Bronchial epithelial cell (primary cell): ENCODE results near the gene ACRBP. TPM values are rescaled to one million over a fixed set of nuclear protein-coding genes. Genes with fewer than 3 reads are reported as not detected.

ENCODE experiments used
- DNase-seq: peaks from one replicate; pipeline ENCODE4 v3.0.0-alpha.2; 2010; ENCODE audit warnings: low read depth
- FAIRE-seq: peaks from 2 replicates; lab custom pipeline; 2011; peaks lifted over from hg19 to GRCh38; lab: Jason Lieb, UNC
- H3K27me3 ChIP-seq: 2 replicates; pipeline ENCODE4 v1.5.1; 2011; ENCODE audit warnings: low read length; ENCODE audit not compliant: control insufficient read depth, insufficient read depth
- H3K36me3 ChIP-seq: 2 replicates; pipeline ENCODE4 v1.5.1; 2011; ENCODE audit warnings: low read length; ENCODE audit not compliant: control insufficient read depth, insufficient read depth
- H3K4me3 ChIP-seq: 2 replicates; pipeline ENCODE4 v1.5.1; 2011; ENCODE audit warnings: mild to moderate bottlenecking, low read depth, low read length, control low read depth
- total RNA-seq: library from RNA; depleted of rRNA; stranded (reverse); fragments of >200 nt; gene quantifications from 2 replicates; pipeline ENCODE4 v1.2.1, GENCODE V29; 2014
- TF ChIP-seq, protein P1 (sequence below): IDR thresholded peaks from 2 replicates; pipeline ENCODE4 v1.5.1; 2011; ENCODE audit warnings: mild to moderate bottlenecking, moderate library complexity, low read length, control low read depth, inconsistent platforms; ENCODE audit not compliant: insufficient read depth, severe bottlenecking

ACRBP gene
- total RNA-seq, 1 donor from 2014 or later, result under 0.01 TPM

DNA sequence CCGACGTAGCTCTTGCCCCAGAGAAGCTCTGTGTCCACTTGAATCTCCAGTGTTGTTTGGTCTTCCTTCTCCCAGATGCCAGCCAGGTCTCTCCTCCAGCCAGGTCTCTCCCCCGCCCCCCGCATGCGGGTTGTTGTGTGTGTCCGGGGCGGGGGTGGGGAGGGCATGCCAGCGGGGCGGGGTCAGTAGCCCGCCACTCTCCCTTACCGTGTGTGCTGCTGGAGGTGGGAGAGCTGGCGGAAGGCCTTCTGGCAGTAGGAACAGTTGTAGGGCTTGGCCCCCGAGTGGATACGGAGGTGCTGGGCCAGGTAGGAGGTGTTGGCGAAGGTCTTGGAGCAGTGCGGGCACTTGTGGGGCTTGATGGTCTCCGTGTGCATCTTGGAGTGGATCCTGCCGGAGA is 24.9 kb upstream of the ACRBP start:
- DNase-seq, result no peak
- peaks cover 37% of the 10 kb centered on the region for H3K36me3 ChIP-seq
- no peaks in the 10 kb centered on the region for H3K27me3 ChIP-seq
- TF ChIP-seq, protein P1, sequence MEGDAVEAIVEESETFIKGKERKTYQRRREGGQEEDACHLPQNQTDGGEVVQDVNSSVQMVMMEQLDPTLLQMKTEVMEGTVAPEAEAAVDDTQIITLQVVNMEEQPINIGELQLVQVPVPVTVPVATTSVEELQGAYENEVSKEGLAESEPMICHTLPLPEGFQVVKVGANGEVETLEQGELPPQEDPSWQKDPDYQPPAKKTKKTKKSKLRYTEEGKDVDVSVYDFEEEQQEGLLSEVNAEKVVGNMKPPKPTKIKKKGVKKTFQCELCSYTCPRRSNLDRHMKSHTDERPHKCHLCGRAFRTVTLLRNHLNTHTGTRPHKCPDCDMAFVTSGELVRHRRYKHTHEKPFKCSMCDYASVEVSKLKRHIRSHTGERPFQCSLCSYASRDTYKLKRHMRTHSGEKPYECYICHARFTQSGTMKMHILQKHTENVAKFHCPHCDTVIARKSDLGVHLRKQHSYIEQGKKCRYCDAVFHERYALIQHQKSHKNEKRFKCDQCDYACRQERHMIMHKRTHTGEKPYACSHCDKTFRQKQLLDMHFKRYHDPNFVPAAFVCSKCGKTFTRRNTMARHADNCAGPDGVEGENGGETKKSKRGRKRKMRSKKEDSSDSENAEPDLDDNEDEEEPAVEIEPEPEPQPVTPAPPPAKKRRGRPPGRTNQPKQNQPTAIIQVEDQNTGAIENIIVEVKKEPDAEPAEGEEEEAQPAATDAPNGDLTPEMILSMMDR, result no peak
- H3K4me3 ChIP-seq, result no peak overlapping the region
- no peak for FAIRE-seq

GRCh38 chr12:6667559-6668210 is 20.5 kb upstream of the ACRBP start:
- H3K27me3 ChIP-seq, result no peaks in the 10 kb centered on the region
- TF ChIP-seq, protein P1, result peak; percentile 49
- DNase-seq, result peak; percentile 10
- peaks cover 27% of the 10 kb centered on the region for H3K36me3 ChIP-seq
- no peak for FAIRE-seq
- no peak overlapping the region for H3K4me3 ChIP-seq

GRCh38 chr12:6666211-6666610 is 19.0 kb upstream of the ACRBP start:
- FAIRE-seq, result no peak

GRCh38 chr12:6664902-6665301 is 17.7 kb upstream of the ACRBP start:
- H3K36me3 ChIP-seq, result peaks cover 13% of the 10 kb centered on the region
- FAIRE-seq (no peak), DNase-seq (peak; percentile 15)
- no peaks in the 10 kb centered on the region for H3K27me3 ChIP-seq
- TF ChIP-seq, protein P1, result no peak
- H3K4me3 ChIP-seq, result no peak overlapping the region

More at GRCh38 chr12:6666211-6666610, 19.0 kb upstream of the ACRBP start:
- TF ChIP-seq, protein P1, result no peak
- Histone ChIP-seq H3K36me3 (peaks cover 18% of the 10 kb centered on the region), H3K4me3 (no peak overlapping the region), H3K27me3 (no peaks in the 10 kb centered on the region)
- no peak for DNase-seq

GRCh38 chr12:6662906-6663742 is 15.9 kb upstream of the ACRBP start, which contains the start of gene ING4:
ING4 (minus strand) TSS chr12:6663119; CDS start chr12:6663101, 18 bp downstream.
- FAIRE-seq, result no peak
- TF ChIP-seq, protein P1, result no peak
- Histone ChIP-seq H3K27me3 (no peaks in the 10 kb centered on the region), H3K4me3 (peak within 1 kb of the TSS; percentile 68), H3K36me3 (peaks cover 8% of the 10 kb centered on the region)
- peak; percentile 97 for DNase-seq
